Measurements from ENCODE around the gene RNU7-1.
"Not testable (repeated sequence)": the region's sequence is repeated elsewhere in the genome, so short reads cannot be mapped to it uniquely, and the experiment has no call there.

The RNU7-1 gene

DNA sequence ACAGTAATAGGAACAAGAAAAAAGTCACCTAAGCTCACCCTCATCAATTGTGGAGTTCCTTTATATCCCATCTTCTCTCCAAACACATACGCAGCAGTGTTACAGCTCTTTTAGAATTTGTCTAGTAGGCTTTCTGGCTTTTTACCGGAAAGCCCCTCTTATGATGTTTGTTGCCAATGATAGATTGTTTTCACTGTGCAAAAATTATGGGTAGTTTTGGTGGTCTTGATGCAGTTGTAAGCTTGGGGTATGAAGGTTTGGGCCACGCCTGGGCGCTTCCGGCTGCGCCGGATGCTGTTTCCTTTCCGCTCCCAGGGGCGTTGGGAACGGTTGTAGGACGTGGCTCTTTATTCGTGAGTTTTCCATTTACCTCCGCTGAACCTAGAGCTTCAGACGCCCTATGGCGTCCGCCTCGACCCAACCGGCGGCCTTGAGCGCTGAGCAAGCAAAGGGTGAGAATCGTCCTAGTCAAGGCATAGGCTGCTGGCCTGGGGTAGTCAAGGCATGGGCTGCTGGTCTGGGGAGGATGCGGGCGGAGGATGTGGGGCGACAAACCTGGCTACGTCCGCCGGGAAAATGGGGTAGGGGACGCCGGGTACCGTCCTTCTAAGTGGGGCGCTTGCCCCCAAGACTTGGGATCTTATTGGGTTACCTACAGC lies at the start of gene RNU7-1, which contains the start of gene C12orf57:
Gene RNU7-1, plus strand, starts transcription at position 95 of the 659 bp plus-strand sequence.
Gene C12orf57, plus strand, starts transcription at position 301 of the 659 bp plus-strand sequence. Its CDS starts 100 bp downstream, at position 401.
- DNase-seq, result peak; percentile 61 to 67

DNA sequence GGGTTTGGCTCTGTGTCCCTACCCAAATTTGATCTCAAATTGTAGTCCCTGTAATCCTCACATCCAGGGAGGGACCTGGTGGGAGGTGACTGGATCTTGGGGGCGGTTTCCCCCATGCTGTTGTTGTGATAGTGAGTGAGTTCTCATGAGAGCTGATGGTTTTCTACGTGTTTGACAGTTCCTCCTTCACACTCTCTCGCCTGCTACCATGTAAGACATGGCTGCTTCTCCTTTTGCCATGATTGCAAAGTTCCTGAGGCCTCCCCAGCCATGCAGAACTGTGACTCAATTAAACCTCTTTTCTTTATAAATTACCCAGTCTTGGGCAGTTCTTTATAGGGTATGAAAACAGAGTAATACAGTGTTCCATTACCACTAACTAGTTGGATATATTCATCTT lies 49.3 kb upstream of the RNU7-1 start:
- no peak for DNase-seq

DNA sequence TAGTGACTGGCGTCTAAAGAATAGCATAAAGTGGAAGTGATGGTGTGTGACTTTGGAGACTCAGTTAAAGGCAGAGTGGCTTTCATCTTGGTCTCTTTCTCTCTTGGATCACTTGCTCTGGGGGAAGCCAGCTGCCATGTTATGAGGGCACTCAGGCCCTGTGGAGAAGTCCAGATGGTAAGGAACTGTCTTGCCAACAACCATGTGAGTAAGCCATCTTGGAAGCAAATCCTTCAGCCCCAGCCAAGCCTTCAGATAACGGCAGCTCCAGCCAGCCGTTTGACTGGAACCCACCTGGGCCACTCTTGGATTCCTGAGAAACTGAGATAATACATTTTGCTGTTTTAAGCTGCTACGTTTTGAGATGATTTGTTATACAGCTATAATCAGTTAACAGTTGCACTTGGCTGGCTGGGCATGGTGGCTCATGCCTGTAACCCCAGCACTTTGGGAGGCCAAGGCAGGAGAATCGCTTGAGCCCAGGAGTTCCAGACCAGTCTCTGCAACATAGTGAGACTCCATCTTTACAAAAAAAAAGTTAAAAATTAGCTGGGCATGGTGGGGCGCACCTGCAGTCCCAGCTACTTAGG lies 46.7 kb upstream of the RNU7-1 start:
- DNase-seq, result no peak

DNA sequence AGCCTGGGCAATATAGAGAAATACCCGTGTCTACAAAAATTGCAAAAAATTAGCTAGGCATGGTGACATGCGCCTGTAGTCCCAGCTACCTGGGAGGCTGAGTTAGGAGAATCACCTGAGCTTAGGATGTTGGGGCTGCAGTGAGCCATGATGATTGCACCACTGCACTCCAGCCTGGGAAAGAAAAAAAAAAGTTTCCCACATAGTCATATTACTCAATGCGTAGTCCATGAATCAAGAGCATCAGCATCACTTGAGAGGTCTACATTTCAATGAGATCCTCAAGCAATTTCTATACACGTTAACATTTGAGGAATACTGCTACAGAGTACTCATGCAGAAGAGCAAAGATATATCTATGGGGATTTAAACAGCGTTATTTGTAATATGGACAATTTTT lies 44.2 kb upstream of the RNU7-1 start:
- DNase-seq, result no peak

DNA sequence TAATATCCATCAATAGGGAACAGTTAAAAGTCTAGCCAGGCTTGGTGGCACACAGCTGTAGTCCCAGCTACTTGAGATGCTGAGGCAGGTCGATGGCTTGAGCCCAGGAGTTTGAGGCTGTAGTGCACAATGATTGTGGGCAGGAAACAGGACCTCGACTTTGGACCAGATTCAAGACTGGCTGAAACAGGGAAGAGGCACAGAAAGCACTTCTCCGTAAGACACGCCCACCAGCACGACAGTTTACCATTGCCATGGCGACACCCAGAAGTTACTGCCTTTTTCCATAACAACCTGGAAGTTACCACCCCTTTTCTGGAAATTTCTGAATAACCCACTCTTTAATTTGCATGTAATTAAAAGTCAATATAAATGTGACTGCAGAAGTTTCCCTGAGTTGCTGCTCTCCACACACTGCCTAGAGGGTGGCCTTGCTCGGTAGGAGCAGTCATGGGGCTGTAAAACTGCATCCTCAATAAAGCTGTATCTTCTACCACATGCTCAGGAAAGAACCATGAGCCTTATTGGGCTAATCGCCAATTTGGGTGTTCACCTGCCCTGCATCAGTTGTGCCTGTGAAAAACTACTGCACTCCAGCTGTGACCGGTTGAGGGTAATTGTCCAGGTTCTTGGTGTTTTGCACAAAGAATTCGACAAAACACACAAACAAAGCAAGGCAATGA lies 43.6 kb upstream of the RNU7-1 start:
- DNase-seq, result peak in 1 of 2 experiments; percentile 35

DNA sequence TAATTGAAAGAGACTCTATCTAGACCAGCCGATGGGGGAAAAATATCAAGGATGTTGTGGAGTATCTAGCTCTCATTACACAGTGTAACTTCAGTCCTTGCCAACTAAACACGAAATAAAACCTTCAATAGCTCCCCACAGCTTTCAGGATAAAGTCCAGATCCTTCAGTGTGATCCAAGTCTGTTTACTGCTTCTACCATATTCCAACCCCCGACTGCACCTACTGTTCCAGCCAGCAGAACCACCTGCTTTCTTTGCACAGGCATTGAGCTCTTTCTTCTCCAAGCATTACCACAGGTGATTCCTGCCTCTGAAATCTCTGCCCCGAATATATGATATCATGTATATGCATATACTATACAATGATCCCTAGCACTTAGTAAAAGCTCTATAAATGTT lies 41.2 kb upstream of the RNU7-1 start:
- no peak for DNase-seq

DNA sequence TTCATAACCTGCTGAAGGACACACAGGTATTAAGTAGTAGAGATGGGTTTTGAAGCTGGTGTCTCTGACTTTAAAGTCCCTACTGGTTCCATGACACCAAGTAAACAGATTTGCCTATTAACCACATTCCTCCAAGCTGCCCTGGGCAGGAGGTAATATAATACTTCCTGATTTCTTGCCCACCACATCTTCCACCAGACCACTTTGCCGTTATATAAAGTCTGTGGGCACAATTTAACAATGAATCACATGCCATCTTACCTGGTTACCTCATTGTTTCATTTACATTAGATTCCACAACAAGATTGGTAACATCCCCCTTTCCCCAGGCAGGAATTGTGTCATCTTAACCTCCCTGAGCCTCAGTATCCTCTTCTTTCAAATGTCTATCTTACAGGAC lies 39.9 kb upstream of the RNU7-1 start:
- DNase-seq, result no peak

DNA sequence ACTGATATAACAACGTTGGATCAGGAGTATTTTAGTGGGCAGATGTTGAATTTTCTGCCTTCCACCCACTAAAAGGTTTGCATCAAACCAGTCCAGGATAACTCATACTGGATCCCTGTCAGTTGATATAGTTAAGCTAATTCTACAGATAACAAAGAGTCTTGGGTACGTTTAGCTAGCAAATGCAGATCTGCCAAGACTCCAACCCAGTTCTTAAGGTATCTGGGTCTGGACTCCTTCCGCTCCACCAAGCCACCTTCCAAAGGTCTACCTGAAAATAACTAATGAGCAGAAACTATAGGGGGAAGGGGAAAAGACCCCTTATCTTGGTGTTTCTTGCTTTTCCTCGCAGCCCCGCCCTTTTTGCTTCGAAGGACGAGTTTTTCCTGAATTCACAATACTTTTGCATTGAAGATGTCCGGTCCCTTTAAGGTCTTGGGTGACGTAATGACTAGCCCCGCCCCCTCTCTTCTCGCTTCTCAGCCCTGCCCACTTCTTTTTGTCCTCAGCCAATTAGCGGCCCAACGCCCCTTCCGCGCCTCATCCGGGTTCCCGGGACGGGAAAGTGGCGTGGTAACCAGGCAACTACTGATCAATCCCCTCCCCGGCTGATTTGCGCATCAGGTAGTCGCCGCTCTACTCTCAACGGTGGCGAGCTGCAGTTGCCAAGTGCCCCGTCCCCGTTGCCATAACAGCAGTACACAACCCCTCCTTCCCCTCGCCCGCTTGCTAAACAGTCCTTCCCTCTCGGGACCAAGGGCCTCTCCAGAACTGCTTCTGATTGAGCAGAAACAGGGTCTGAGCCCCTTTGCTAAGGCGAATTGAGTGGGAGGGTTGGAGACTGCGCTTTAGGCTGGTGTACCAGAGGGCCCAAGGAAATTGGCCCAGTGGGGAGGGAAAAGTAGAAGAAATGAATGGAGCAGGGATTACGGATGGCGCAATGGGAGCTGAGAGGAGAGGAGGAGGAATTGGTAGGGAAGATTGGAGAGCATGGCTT lies 39.0 kb upstream of the RNU7-1 start, which contains the start of gene LRRC23:
Gene LRRC23, plus strand, starts transcription at position 543 of the 997 bp plus-strand sequence. CDS start 812 bp downstream, outside the sequence.
- DNase-seq, result peak; percentile 93 to 96

DNA sequence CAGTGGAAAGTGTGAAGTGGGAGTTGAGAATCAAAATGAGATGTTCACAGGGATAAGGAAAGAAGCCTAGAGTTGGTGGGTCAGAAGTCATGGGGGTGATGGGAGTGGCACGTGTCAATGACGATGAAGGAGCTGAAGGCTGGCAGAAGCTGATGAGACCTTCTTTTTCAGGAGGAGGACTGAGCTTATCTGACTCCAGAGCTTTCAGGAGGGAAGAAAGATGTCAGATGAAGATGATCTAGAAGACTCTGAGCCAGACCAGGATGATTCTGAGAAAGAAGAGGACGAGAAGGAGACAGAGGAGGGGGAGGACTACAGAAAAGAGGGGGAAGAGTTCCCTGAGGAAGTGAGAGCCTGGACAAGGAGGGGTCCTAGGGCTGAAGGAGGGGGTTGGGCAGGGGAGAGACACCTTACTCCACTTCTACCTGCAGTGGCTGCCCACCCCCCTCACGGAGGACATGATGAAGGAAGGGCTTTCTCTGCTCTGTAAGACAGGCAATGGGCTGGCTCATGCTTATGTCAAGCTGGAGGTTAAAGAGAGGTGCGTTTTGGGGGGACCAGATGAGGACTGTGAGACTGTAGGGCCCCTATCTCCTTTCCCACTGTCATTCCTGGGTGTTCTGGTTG lies 38.1 kb upstream of the RNU7-1 start:
- DNase-seq, result no peak

DNA sequence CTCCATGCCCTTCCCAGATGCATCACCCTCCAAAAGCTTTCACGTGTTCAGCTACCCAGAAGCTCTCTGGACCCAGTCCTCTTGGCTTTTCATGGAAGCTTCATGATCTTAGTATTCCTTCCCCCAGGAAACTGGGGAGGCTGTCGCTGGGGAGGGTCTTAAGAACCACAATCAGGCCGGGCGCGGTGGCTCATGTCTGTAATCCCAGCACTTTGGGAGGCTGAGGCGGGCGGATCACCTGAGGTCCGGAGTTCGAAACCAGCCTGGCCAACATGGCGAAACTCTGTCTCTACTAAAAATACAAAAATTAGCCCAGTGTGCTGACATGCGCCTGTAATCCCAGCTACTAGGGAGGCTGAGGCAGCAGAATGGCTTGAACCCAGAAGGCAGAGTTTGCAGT lies 35.5 kb upstream of the RNU7-1 start:
- DNase-seq, result not testable (repeated sequence)

DNA sequence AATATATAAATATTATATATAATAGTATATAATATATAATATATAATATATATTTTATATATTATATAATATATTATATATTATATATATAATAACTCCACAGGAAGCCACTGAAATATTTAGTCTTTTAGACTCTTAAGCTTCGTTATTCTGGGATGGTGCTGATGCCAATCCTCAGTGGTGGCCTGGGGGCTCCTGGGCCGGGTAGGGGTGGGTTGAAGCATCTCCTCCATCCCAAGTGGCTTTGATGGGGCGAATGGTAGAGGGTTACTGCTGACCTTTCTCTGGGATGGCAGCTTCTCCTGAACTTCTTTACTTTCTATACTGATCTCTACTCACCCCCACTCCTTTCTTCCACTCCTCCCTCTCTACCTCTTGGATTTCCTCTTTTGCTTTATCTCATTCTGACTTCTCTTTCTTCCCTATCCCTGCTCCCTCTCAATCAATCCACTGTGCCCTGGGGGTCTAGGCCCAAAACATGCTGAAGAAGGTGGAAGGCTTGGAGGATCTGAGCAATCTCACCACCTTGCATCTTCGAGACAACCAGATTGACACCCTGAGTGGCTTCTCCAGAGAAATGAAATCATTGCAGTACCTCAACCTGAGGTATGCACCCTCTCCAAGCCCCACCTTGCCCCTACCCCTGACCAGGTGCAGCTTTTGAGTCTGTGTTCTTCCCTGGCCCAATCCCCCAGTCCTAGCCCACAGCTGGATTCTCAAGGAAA lies 34.0 kb upstream of the RNU7-1 start:
- DNase-seq, result no peak

DNA sequence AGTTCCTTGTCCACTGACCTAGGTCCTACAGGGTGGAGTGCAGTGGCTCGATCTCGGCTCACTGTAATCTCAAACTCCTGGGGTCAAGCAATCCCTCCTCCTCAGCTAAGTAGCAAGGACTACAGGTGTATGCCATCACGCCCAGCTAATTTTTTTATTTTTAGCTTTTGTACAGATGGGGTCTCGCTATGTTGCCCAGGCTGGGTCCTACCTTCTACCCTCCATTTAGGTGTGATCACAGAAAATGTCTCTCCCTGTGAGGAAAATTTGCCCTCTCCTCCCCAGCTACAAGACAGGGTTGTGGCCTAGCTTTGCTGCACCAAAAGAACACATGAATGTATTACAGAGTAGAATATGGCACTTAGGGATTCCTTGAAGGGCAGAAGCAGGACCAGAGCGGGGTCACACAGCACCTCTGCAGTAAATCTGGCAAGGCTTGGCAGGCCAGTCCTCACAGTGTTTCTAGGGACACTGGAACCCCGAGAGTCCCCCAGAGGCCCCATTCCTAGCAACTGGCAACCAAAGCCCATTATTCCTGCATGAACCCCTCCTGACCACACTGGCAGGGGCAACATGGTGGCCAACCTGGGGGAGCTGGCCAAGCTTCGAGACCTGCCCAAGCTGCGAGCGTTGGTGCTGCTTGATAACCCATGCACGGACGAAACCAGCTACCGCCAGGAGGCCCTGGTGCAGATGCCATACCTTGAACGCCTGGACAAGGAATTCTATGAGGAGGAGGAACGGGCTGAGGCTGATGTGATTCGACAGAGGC lies 31.3 kb upstream of the RNU7-1 start:
- DNase-seq, result no peak

DNA sequence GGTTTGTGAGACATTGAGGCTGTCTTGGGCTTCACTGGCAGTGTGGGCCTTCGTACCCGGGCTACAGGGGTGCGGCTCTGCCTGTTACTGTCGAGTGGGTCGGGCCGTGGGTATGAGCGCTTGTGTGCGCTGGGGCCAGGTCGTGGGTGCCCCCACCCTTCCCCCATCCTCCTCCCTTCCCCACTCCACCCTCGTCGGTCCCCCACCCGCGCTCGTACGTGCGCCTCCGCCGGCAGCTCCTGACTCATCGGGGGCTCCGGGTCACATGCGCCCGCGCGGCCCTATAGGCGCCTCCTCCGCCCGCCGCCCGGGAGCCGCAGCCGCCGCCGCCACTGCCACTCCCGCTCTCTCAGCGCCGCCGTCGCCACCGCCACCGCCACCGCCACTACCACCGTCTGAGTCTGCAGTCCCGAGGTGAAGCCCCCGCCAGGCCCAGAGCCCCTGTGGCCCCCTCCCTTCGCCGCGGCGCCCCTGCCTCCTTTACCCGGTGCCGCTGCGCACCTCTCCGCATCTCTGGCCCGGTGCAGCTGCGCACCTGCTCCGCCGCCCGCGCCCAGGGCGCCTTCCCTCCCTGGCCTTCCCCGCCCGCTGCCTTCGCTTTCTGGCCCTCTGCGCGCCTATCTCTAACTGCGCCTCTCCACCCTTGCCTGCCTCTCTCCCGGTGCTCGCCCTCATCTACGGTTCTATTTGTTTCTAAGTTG lies 29.2 kb upstream of the RNU7-1 start, which contains the start of gene ENO2:
Gene ENO2, plus strand, starts transcription at position 335 of the 701 bp plus-strand sequence. CDS start 1,253 bp downstream, outside the sequence.
- DNase-seq, result peak; percentile 82 to 89

DNA sequence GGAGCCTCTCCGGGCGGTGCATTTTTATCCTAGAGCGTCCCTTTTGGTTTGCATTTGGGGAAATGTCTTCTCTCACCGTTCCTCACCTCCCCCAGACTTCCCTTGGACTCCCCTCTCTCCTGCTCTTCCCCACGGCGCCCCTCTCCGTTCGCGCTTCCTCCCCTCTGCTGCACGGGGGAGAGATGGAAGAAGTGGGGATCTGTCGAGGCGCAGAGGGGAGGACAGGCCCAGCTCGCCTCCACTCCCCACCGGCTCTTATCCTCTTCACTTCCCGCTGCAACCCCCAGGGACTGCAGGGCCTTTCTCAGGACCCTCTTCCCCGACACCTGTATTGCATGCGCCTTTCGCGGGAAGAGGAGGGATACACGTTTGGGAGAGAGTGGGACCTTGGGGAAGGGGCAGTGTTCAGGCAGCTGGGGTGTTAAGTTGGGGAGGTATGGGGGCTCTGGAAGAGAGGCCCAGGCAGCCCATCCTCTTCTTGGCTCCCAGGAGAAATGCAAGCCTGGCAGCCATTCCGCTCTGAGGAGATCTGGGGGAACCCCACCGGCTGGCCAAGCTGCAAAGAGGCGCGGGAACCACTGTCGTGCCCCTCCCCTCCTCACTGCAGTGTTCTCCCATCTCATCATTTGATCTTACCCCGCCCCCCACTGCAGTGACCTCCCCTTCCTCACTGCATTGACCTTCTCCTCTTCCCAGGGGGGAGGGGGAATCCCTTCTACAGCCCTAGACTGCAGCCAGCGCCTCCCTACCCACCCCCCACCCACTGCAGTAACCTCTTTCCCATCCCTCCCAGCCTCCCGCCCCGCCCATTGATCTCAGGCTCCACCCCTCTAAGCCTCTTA lies 28.4 kb upstream of the RNU7-1 start:
- DNase-seq, result no peak

DNA sequence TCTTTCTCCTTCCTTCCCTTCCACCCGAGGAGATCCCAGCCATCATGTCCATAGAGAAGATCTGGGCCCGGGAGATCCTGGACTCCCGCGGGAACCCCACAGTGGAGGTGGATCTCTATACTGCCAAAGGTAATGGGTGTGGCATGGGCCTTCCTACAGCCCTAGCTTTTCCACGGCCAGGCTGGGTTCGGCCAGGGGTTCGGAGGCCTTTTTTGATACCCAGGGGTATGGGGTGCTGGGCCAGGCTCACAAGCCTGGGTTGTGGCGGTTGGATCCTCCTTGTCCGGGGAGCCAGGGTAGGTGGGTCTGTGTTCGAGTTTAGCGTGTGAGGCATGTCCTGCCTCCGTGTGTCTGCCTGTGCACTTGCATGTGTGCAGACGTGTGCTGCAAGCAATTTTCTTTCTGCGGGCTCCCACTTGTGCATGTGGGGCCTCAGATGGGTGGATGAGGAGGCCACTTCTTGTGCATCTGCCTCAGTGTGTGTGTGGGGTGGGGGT lies 27.8 kb upstream of the RNU7-1 start:
- no peak for DNase-seq

DNA sequence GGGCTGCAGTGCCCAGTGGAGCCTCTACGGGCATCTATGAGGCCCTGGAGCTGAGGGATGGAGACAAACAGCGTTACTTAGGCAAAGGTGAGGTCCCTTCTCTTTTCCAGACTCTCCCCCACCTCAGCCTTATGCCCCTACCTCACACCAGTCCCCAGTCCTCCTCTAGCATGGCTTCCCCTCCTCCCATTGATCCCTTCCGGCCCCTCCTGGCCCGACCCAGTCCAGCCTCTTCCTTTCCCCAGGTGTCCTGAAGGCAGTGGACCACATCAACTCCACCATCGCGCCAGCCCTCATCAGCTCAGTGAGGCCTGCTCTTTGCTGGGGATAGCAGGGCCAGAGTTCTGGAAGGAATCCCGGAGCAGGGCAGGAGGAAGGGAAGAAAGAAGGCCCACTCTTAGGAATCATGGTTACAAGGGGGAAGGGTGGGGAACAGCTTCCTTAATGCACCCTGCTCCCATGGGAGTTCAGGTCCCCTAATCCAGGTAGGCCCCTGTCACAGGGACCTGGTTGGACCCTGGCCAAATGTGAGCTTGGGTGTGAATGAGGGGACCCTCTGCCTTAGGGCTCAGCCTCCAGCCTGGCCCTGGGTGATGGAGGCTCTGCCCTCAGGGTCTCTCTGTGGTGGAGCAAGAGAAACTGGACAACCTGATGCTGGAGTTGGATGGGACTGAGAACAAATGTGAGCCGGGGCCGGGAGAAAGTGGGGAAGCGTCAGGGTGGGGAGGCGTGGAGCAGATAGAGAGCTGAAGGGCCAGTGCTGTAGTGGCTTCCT lies 27.0 kb upstream of the RNU7-1 start:
- no peak for DNase-seq

DNA sequence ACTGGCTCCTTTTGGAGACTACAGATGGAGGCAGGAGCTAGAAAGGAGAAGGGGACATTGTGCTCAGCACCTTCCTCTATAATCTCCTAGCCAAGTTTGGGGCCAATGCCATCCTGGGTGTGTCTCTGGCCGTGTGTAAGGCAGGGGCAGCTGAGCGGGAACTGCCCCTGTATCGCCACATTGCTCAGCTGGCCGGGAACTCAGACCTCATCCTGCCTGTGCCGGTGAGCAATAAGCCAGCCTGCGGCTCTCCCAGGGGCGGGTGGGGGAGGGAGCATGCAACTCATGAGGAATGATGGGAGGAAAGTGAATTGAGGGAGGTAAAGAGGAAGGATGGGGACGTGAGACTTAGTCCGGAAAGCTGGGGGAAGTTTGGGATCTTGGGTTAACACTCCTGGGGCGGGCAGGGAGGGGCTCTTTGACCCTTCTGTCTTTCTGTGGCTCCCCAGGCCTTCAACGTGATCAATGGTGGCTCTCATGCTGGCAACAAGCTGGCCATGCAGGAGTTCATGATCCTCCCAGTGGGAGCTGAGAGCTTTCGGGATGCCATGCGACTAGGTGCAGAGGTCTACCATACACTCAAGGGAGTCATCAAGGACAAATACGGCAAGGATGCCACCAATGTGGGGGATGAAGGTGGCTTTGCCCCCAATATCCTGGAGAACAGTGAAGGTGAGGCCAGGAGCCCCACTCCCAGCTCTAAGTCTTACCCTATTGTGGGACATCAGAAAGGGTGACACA lies 26.0 kb upstream of the RNU7-1 start:
- no peak for DNase-seq
